Liver (tissue), 9 donors: ENCODE measurements around the gene RAB9B. TPM values are rescaled to one million over a fixed set of nuclear protein-coding genes. Genes with fewer than 3 reads are reported as not detected.

ENCODE experiments used
- DNase-seq: peaks from one replicate; pipeline ENCODE4 v3.0.0-alpha.2; 2017; ENCODE audit warnings: low spot score
- H3K27ac ChIP-seq, 2 donors: one replicate each; pipeline ENCODE4 v1.7.0; 2013; ENCODE audit warnings: inconsistent platforms in 2 of 2, low read length in 2 of 2, control low read depth in 1 of 2, low read depth in 1 of 2, mild to moderate bottlenecking in 1 of 2
- H3K27me3 ChIP-seq, 4 donors: one replicate each; pipeline versions ENCODE4 v1.6.1 to v1.7.0; 2013; ENCODE audit warnings: low read length in 3 of 4, inconsistent platforms in 1 of 4, mild to moderate bottlenecking in 1 of 4, moderate library complexity in 1 of 4; ENCODE audit not compliant: control insufficient read depth in 4 of 4, insufficient read depth in 4 of 4
- H3K36me3 ChIP-seq, 4 donors: one replicate each; pipeline versions ENCODE4 v1.6.1 to v1.7.0; 2013; ENCODE audit warnings: low read length in 3 of 4, mild to moderate bottlenecking in 3 of 4, low read depth in 1 of 4, moderate library complexity in 1 of 4; ENCODE audit not compliant: control insufficient read depth in 4 of 4, insufficient read depth in 3 of 4
- H3K4me1 ChIP-seq, 4 donors: one replicate each; pipeline versions ENCODE4 v1.6.1 to v1.7.0; 2013; ENCODE audit warnings: low read length in 3 of 4, mild to moderate bottlenecking in 3 of 4, moderate library complexity in 1 of 4; ENCODE audit not compliant: control insufficient read depth in 4 of 4, insufficient read depth in 4 of 4
- H3K4me3 ChIP-seq, 3 donors: one replicate each; pipeline versions ENCODE4 v1.6.1 to v1.7.0; 2013; ENCODE audit warnings: low read length in 3 of 3, control low read depth in 1 of 3, low read depth in 1 of 3, mild to moderate bottlenecking in 1 of 3
- H3K9ac ChIP-seq, 2 donors: one replicate each; pipeline ENCODE4 v1.7.0; 2013; ENCODE audit warnings: low read length in 2 of 2, mild to moderate bottlenecking in 2 of 2, moderate library complexity in 2 of 2, control low read depth in 1 of 2, low read depth in 1 of 2
- H3K9me3 ChIP-seq, 4 donors: one replicate each; pipeline versions ENCODE4 v1.6.1 to v1.7.0; 2013; ENCODE audit warnings: low read length in 3 of 4; ENCODE audit not compliant: control insufficient read depth in 4 of 4
- ATF3 ChIP-seq: IDR thresholded peaks from 2 replicates; pipeline ENCODE4 v1.6.1; 2016; ENCODE audit warnings: antibody characterized with exemption
- EGR1 ChIP-seq, 2 donors: IDR thresholded peaks; 2 replicates each; pipeline ENCODE4 v1.6.1; 2016 to 2018; ENCODE audit warnings: antibody characterized with exemption in 2 of 2, low read depth in 2 of 2
- FOXA2 ChIP-seq: IDR thresholded peaks from 2 replicates; pipeline ENCODE4 v1.6.1; 2016; ENCODE audit warnings: antibody characterized with exemption
- GABPA ChIP-seq, 2 donors: IDR thresholded peaks in 1 of 2; conservative IDR thresholded peaks in 1 of 2; 2 replicates each; pipeline ENCODE4 v1.6.1; 2016; ENCODE audit warnings: antibody characterized with exemption in 2 of 2, mild to moderate bottlenecking in 1 of 2, moderate library complexity in 1 of 2
- HNF4A ChIP-seq, 2 donors: conservative IDR thresholded peaks; 2 replicates each; pipeline ENCODE4 v1.6.1; 2016; ENCODE audit warnings: antibody characterized with exemption in 2 of 2, mild to moderate bottlenecking in 2 of 2
- HNF4G ChIP-seq: IDR thresholded peaks from 2 replicates; pipeline ENCODE4 v1.6.1; 2016; ENCODE audit warnings: antibody characterized with exemption
- JUND ChIP-seq, 2 donors: IDR thresholded peaks; 2 replicates each; pipeline ENCODE4 v1.6.1; 2016; ENCODE audit warnings: antibody characterized with exemption in 2 of 2
- NR2F2 ChIP-seq: IDR thresholded peaks from 2 replicates; pipeline ENCODE4 v1.6.1; 2016; ENCODE audit warnings: antibody characterized with exemption
- RAD21 ChIP-seq, 2 donors: IDR thresholded peaks; 2 replicates each; pipeline ENCODE4 v1.6.1; 2016; ENCODE audit warnings: antibody characterized with exemption in 2 of 2, mild to moderate bottlenecking in 2 of 2
- REST ChIP-seq: IDR thresholded peaks from 2 replicates; pipeline ENCODE4 v1.6.1; 2016; ENCODE audit warnings: antibody characterized with exemption, mild to moderate bottlenecking
- RXRA ChIP-seq, 2 donors: IDR thresholded peaks; 2 replicates each; pipeline ENCODE4 v1.6.1; 2017 to 2018; ENCODE audit warnings: antibody characterized with exemption in 2 of 2, mild to moderate bottlenecking in 1 of 2
- TAF1 ChIP-seq: conservative IDR thresholded peaks from 2 replicates; pipeline ENCODE4 v1.6.1; 2016; ENCODE audit warnings: antibody characterized with exemption, mild to moderate bottlenecking
- YY1 ChIP-seq: IDR thresholded peaks from 2 replicates; pipeline ENCODE4 v1.6.1; 2016; ENCODE audit warnings: antibody characterized with exemption, mild to moderate bottlenecking
- ZBTB33 ChIP-seq: IDR thresholded peaks from 2 replicates; pipeline ENCODE4 v1.6.1; 2016; ENCODE audit warnings: antibody characterized with exemption
- WGBS: extraction: QIAGEN DNeasy Blood & Tissue Kit; methylation state at CpG from one replicate; pipeline ENCODE4 v1.1.7; 2013; 5-methylcytosine and 5-hydroxymethylcytosine counted together
- polyA plus RNA-seq, 2 donors: library from polyadenylated mRNA; stranded (reverse) in 1 of 2; unstranded in 1 of 2; fragments of 200-250 nt in 1 of 2; fragments of >200 nt in 1 of 2; fragmentation: Nextera tagmentation in 1 of 2; extraction: Ambion mirVana in 1 of 2; gene quantifications; one replicate each; pipeline versions ENCODE4 v1.2.1 to v1.2.3, GENCODE V29; 2013 to 2015
- total RNA-seq, 2 donors: library from RNA; depleted of rRNA; stranded (reverse); fragments of >200 nt; gene quantifications; one replicate each; pipeline ENCODE4 v1.2.3, GENCODE V29; 2014
- TF ChIP-seq, protein P1 (sequence below): IDR thresholded peaks from 2 replicates; pipeline ENCODE4 v1.6.1; 2016; ENCODE audit warnings: antibody characterized with exemption
- TF ChIP-seq, protein P2 (sequence below): fragments of 150-350 bp; IDR thresholded peaks from 2 replicates; pipeline ENCODE4 v1.5.1; 2017; ENCODE audit warnings: improper control_type of control experiment, low read depth, low read length; ENCODE audit not compliant: missing input control
- donor health status: healthy.
- donor health status: healthy.
- donor health status: healthy.
- donor health status: healthy.
- donor health status: healthy.

Gene RAB9B
- total and polyA plus RNA-seq, 4 donors, result 0.07 to 0.51 (median 0.23) TPM

- Histone ChIP-seq H3K4me1 (no peaks in the 10 kb centered on the region), H3K4me3 (no peak overlapping the region), H3K9me3 (no peaks in the 10 kb centered on the region), H3K36me3 (no peaks in the 10 kb centered on the region), H3K27ac (no peak overlapping the region), H3K27me3 (no peaks in the 10 kb centered on the region), H3K9ac (no peak overlapping the region)
- DNase-seq, result no peak
- 67% methylated on average over 5 of the region's 5 CpGs for WGBS
- TF ChIP-seq FOXA2, result no peak
- TF ChIP-seq ZBTB33, result no peak
- TF ChIP-seq, protein P1, sequence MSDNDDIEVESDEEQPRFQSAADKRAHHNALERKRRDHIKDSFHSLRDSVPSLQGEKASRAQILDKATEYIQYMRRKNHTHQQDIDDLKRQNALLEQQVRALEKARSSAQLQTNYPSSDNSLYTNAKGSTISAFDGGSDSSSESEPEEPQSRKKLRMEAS, result no peak
- TF ChIP-seq YY1, result no peak
- no peak for TF ChIP-seq RAD21 (IDR thresholded peaks at IDR 0.05)
- TF ChIP-seq GABPA (IDR thresholded peaks at IDR 0.05 in 1 of 2, conservative IDR thresholded peaks at IDR 0.05 in 1 of 2), result no peak
- TF ChIP-seq JUND (IDR thresholded peaks at IDR 0.05), result no peak
- TF ChIP-seq REST, result no peak
- no peak for TF ChIP-seq ATF3
- TF ChIP-seq RXRA (IDR thresholded peaks at IDR 0.05), result no peak
Measured at GRCh38 chrX:103864886-103865534, 33.0 kb upstream of the RAB9B start.

DNA sequence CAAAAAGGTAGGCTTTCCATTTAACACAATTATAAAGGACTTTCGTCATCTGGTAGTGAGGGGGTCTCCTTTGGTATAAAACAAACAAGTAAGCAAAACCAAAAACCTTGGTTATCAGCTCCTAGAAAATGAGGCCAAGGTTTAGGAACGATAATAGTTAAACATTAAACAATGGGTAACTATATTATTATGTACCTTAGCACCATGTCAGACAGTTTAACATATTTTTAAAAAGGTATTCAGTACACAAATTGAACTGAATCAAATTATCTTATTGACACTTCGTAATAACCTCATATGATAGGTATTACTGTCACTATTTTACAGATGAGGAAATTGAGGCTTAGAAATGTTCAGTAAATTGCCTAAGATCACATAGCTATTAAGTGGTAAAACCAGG is 32.1 kb upstream of the RAB9B start:
- no peak overlapping the region for H3K27ac ChIP-seq
- no peaks in the 10 kb centered on the region for H3K9me3 ChIP-seq
- 63% methylated on average over 3 of the region's 3 CpGs for WGBS
- no peaks in the 10 kb centered on the region for H3K27me3 ChIP-seq
- no peak for TF ChIP-seq ZBTB33
- TF ChIP-seq, protein P2, sequence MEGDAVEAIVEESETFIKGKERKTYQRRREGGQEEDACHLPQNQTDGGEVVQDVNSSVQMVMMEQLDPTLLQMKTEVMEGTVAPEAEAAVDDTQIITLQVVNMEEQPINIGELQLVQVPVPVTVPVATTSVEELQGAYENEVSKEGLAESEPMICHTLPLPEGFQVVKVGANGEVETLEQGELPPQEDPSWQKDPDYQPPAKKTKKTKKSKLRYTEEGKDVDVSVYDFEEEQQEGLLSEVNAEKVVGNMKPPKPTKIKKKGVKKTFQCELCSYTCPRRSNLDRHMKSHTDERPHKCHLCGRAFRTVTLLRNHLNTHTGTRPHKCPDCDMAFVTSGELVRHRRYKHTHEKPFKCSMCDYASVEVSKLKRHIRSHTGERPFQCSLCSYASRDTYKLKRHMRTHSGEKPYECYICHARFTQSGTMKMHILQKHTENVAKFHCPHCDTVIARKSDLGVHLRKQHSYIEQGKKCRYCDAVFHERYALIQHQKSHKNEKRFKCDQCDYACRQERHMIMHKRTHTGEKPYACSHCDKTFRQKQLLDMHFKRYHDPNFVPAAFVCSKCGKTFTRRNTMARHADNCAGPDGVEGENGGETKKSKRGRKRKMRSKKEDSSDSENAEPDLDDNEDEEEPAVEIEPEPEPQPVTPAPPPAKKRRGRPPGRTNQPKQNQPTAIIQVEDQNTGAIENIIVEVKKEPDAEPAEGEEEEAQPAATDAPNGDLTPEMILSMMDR, result no peak
- TF ChIP-seq REST, result no peak
- no peak for TF ChIP-seq NR2F2
- no peak for TF ChIP-seq TAF1
- no peak for TF ChIP-seq RXRA (IDR thresholded peaks at IDR 0.05)
- no peak for TF ChIP-seq HNF4G
- no peak for TF ChIP-seq ATF3
- no peak for TF ChIP-seq EGR1 (IDR thresholded peaks at IDR 0.05; ENCODE audit: low read depth in 2 of 2)
- TF ChIP-seq, protein P1, result no peak
- TF ChIP-seq HNF4A (conservative IDR thresholded peaks at IDR 0.05), result no peak
- H3K36me3 ChIP-seq, result no peaks in the 10 kb centered on the region
- H3K9ac ChIP-seq, result no peak overlapping the region
- no peaks in the 10 kb centered on the region for H3K4me1 ChIP-seq
- no peak for DNase-seq
- no peak overlapping the region for H3K4me3 ChIP-seq
